Putamen (tissue), 1 donor: ENCODE data around the gene APOL1.
"Not testable (repeated sequence)": the region's sequence is repeated elsewhere in the genome, so short reads cannot be mapped to it uniquely, and the experiment has no call there.

ENCODE experiments used
- DNase-seq: peaks from one replicate; pipeline ENCODE4 v3.0.0-alpha.2; 2016; ENCODE audit warnings: low spot score

Gene APOL1

GRCh38 chr22:36271231-36271630 is 18.3 kb downstream of the APOL1 start:
- not testable (repeated sequence) for DNase-seq

- not testable (repeated sequence) for DNase-seq
These were observed 19.0 kb downstream of the APOL1 start for GRCh38 chr22:36271951-36272350.

GRCh38 chr22:36274531-36274930 is 21.6 kb downstream of the APOL1 start:
- DNase-seq = no peak

- DNase-seq = no peak
These were observed 24.8 kb downstream of the APOL1 start for GRCh38 chr22:36277482-36278291.

- DNase-seq = no peak
These were observed 26.3 kb downstream of the APOL1 start for GRCh38 chr22:36279219-36279666.

- no peak for DNase-seq
These were observed 27.4 kb downstream of the APOL1 start for GRCh38 chr22:36280379-36280778.

DNA sequence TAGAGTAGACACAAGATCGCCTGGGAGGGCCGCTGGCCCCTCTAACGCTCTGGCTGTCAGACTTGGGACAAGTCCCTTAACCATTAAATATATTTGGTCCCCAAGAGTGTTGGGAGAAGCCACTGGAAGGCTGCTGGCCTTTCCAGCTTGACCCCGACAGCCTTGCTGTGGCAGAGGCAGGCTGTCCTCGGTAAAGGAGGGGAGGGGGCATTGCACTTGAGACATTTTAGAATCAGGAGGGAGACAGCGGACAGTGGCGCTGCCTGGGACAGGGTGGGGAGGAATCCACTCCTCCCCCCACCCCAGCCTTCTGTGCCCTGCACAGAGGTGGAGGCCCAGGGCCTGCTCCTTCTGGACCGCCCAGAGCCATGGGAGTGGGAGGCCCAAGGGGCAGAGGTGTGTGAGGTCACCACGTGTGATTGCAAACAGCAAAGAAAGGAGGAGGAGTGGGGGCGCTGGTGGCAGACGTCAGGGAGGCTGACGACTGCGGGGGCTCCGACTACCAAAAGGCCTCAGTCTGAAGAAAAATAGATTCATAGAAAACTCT is 28.9 kb downstream of the APOL1 start:
- no peak for DNase-seq

DNA sequence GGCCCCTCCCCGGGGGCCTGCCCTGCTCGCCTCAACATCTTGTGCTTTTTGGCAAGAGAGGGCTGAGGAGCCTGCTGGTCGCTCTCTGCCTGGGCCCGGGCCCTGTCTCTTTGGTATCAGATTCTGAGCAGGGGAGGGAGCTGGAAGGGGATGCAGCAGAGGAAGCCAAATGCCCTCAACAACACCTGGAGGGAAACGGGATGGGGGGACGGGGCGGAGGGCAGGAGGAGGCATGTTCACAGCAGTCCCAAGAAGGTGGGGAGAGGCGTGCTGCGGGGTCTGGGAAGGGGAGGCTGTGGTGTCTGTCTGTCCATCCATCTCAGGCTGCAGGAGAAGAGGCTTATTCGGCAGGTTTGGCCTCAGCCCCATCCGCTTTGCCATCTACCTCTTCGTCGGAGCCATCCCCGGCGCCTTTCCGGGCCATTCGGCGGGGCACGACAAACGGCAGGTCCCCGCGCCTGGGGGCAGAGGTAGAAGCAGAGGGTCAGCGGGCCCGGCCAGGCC is 29.4 kb downstream of the APOL1 start:
- no peak for DNase-seq

DNA sequence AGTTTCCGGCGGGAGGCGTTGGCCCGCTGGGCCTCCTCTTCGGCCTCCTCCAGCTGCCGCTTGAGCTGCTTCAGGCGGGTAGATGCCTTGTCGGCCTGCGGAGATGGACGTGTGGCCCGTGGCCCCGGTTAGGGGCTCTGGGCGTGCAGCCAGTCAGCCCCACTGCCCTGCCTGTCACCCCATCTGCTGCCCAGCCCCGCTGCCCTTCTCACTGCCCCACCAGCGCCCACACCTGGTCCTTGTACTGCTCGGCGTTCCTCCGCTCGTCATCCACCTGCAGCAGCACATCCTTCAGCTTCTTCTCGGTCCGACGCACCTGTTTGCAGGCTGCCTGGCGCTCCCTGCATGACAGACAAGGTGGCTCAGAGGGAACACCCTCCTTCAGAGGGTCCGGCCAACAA is 31.2 kb downstream of the APOL1 start:
- no peak for DNase-seq

DNA sequence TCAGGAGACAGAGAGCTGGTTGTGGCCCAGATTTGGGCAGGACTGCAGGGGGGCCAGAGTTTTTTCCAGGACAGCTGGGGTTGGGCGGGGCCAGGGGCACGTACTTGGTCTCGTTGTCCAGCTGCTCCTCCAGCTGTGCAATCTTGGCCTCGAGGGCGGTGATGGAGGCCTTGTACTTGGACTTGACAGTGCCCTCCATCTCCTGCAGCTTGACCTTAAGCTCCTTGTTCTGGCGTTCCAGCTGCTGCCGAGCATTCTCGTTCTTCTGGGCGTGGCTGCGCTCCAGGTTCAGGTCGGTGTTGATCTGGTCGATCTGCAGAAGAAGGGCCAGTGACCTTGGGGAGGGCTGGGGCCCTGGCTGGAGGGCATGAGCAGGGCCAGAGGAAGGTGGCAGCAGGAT is 32.1 kb downstream of the APOL1 start:
- DNase-seq = no peak

GRCh38 chr22:36285545-36285944 is 32.6 kb downstream of the APOL1 start:
- DNase-seq = no peak

DNA sequence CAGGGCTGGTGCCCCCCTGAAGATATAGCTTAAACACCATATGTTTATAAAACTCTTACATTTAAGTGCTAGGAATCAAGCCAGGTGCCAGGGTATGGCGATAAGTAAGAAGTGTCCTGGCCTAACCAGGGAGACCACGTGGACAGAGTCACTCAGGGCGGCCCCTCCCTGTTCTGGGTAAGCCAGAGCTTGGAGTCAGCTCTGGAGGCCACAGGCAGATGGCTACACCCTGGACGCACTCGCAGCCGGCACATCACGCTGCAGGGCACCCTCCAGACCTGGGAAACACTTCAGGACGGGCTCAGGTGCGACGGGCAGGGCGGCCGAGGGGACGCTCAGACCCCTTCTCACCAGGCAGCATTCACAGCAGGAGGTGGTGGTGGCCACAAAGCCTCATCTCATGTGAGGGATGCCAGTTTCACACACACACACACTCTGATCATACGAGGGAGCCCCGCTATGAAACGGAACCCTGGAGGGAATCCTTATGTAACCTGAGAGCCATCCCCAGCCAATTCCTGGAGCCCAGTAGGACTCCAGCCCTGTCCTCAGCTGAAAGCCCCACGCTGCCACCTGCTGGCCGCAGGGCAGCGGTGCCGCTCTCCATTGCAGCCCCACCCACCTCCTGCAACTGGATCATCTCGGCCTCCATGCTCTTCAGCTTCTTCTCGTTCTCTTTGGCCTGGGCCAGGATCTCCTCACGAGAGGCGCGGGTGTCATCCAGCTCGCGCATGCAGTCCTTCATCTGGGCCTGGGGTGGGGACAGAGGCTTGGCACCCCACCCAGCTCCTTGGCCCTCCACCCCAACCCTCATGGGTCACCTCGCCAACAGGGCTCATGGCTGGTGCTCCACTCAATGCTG is 33.4 kb downstream of the APOL1 start:
- DNase-seq = peak; percentile 59

DNA sequence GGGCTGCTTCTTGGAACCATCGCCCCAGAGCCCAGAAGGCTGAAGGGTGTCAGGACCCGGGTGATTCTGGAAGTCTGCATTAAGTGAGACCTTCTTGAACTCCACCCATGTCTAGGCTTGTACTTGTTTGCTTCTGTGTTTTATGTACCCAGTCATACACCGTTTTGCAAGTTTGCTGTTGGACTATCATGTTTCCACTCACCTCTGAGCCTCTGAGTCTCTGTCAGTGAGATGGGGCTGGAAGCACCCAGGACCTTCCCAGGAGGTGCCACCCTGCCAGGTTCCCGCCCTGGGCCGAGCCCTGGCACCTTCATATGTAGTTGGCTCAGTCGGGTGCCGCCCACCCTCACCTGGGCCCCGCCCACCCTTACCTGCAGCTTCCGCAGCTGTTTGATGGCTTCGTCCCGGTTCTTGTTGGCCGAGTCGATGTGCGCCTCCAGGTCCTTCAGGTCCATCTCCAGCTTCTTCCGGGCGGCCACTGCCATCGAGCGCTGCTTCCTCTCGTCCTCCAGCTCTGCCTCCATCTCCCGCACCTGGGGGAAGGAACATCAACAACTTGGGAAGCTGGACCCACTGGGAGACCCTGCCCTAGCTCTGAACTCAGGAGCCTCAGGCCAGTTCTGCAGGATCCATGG is 35.1 kb downstream of the APOL1 start:
- no peak for DNase-seq

- no peak for DNase-seq
These were observed 35.9 kb downstream of the APOL1 start for GRCh38 chr22:36288571-36289405.

GRCh38 chr22:36289406-36289870 is 36.5 kb downstream of the APOL1 start:
- DNase-seq = no peak

GRCh38 chr22:36289948-36290371 is 37.0 kb downstream of the APOL1 start:
- not testable (repeated sequence) for DNase-seq

DNA sequence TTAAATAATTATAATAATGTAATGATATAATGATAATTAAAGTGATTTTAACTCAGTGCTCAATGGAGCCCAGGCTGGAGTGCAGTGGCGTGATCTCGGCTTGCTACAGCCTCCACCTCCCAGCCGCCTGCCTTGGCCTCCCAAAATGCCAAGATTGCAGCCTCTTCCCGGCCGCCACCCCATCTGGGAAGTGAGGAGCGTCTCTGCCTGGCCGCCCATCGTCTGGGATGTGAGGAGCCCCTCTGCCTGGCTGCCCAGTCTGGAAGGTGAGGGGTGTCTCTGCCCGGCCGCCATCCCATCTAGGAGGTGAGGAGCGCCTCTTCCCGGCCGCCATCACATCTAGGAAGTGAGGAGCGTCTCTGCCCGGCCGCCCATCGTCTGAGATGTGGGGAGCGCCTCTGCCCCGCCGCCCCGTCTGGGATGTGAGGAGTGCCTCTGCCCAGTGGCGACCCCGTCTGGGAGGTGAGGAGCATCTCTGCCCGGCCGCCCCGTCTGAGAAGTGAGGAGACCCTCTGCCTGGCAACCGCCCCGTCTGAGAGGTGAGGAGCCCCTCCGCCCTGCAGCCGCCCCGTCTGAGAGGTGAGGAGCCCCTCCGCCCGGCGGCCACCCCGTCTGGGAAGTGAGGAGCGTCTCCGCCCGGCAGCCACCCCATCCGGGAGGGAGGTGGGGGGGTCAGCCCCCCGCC is 37.6 kb downstream of the APOL1 start:
- DNase-seq = not testable (repeated sequence)

DNA sequence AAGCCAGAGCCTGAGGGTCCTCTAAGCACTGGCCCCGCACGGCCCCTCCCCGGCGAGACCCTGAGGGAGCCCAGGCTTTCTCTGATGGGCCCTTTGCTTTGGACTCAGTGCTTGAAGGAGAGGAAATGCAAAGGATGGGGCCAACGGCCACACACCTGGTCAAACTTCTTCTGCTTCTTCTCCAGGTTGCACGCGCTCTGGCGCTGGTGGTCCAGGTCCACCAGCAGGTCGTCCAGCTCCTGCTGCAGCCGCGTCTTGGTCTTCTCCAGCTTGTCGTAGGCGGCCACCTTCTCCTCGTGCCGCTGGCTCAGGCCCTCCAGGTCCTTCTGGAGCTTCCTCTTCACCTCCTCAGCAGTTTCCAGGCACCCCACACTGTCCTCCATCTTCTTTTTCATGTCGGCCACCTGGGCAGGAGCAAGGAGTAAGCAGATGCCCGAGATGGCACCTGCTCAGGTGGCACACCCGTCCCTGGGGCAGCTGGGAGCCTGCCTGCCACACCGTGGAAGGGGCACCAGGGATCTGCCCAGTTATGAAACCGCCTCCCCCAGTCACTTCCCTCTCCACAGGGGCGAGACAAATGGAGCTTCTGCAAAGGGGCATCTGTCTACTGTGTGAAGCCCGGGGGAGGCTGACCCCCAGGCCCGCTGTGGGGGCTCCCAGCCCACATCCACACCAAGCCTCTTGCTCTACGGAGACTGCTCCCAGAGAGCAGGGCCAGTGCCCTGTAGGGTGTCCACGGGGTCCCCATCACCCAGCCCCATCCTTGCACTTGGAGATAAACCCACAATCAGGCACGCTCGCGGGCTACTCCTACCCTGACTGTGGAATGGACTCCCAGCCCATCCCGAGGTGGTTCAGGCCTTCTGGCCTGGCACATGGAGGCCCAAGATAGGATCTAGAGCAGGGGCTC is 39.2 kb downstream of the APOL1 start:
- DNase-seq = no peak

DNA sequence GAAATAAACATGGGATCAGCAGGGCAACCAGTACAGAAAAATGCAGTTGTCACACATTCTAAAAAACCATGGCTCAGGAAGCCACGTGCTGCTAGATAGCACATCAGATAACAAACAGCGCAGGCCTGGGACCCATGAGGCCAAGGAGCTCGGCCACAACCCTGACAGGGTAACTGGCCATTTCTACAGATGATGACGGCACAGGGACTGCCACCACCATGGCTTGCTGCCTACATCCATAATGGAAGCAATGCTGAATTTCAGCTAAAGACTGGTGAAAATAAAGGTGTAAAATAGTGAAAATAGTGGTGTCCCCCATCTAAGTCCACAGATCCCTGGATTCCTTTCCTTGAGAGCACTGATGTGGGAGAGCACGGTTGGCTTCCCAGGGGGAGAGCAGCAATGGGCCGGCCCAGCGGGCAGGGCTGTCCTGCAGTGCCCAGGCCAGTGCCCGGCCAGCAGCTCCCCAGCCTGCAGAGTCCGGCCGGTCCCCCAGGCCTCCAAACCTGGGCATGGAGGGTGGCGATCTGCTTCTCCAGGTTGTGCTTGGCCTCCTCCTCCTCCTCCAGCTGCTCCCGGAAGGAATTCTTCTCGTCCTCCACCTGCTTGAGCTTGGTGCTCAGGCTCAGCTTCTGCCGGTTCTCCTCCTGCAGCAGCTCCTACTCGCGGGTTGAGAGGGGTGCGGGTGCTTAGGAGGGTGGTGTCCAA is 40.0 kb downstream of the APOL1 start:
- no peak for DNase-seq
